GM18870 (cell line): ENCODE measurements around the gene NGFR.

ENCODE experiments used
- ATAC-seq: cut with Tn5 transposase; IDR thresholded peaks from one replicate; pipeline ENCODE4 v1.9.1; 2021; ENCODE audit warnings: moderate library complexity; ENCODE audit not compliant: unreplicated experiment

Gene NGFR

DNA sequence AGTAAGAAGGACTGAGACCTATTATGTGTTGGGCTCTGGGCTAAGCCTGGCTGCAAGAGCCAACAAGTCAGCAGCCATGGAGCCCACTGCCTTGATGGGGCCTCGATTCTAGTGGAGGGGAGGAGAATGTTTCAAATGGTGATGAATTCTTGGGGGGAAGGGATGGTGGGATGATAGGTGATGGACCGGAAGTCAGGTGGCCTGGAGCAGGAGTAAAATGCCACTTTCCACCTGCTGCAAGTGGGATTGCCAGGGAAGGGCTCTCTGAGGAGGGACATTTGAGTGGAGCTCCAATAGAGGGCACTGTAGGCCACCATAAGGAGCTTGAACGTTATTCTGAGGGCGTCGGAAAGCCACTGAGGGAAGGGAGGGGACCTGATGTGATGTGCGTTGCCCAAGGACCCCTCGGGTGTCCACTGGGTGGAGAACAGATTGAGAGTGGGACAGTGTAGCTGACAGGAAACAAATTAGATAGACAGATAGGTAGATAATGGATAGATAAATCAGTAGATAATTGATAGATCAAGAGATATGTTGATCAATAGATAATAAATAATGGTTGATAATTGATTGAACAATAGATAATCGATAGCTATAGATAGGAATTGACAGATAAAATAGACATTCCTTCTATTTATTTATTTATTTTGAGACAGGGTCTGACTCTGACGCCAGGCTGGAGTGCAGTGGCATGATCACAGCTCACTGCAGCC is 62.4 kb downstream of the NGFR start:
- no peak for ATAC-seq
